HL-60 (cell line): Measurements from ENCODE around the gene SLC66A3.

Experiments
- DNase-seq, 2 experiments: peaks; one replicate each; pipeline ENCODE4 v3.0.0-alpha.2; 2010 to 2020; ENCODE audit warnings: low read depth in 1 of 2, low spot score in 1 of 2
- H3K27ac ChIP-seq: fragments of 250-450 bp; sonication (Bioruptor Pico); replicated peaks from 2 replicates; pipeline ENCODE4 v1.5.1; 2020; ENCODE audit warnings: mild to moderate bottlenecking, moderate library complexity
- H3K27me3 ChIP-seq: fragments of 250-450 bp; sonication (Bioruptor Pico); 2 replicates; pipeline ENCODE4 v1.5.1; 2021; ENCODE audit warnings: mild to moderate bottlenecking, moderate library complexity; ENCODE audit not compliant: insufficient read depth, poor library complexity, severe bottlenecking
- H3K4me3 ChIP-seq: replicated peaks from 2 replicates; pipeline ENCODE4 v1.5.1; 2011; ENCODE audit warnings: mild to moderate bottlenecking, control low read depth, low read length; ENCODE audit not compliant: insufficient read depth
- GABPA ChIP-seq: IDR thresholded peaks from 2 replicates; pipeline ENCODE4 v1.6.1; 2012; ENCODE audit warnings: low read depth
- POLR2AphosphoS5 ChIP-seq: IDR thresholded peaks from 2 replicates; pipeline ENCODE4 v1.6.1; 2012; ENCODE audit warnings: low read depth
- REST ChIP-seq: IDR thresholded peaks from 2 replicates; pipeline ENCODE4 v1.6.1; 2012; ENCODE audit warnings: low read depth; ENCODE audit not compliant: insufficient replicate concordance
- SPI1 ChIP-seq: IDR thresholded peaks from 2 replicates; pipeline ENCODE4 v1.6.1; 2012; ENCODE audit warnings: low read depth, mild to moderate bottlenecking, borderline replicate concordance
- TF ChIP-seq, protein P1 (sequence below): IDR thresholded peaks from one replicate; pipeline ENCODE4 v1.5.1; 2011; ENCODE audit warnings: low read length, control low read depth, inconsistent platforms; ENCODE audit not compliant: insufficient read depth

The SLC66A3 gene

DNA sequence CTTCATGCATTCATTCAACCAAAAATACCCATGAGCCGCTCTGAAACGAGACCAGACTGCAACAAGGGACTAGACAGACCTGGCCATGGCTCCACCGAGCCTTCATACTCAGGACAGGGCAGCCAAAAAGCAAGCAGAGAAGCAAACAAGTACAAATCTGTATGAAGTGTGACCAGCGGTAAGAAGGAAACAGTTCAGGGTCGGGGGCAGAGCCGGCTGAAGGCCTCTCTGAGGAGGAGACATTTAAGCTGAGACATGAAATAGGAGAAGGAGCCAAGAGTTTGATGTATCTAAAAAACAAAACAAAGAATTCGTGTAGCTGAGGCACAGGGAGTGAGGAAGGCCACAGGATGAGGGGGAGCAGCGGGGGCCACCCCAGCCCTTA, 21.3 kb upstream of the SLC66A3 start:
- Histone ChIP-seq H3K27ac (no peak overlapping the region), H3K27me3 (peaks cover 3% of the 10 kb centered on the region), H3K4me3 (no peak overlapping the region)
- no peak for DNase-seq
- TF ChIP-seq SPI1 (no peak), POLR2AphosphoS5 (no peak), REST (no peak), GABPA (no peak)
- TF ChIP-seq, protein P1, sequence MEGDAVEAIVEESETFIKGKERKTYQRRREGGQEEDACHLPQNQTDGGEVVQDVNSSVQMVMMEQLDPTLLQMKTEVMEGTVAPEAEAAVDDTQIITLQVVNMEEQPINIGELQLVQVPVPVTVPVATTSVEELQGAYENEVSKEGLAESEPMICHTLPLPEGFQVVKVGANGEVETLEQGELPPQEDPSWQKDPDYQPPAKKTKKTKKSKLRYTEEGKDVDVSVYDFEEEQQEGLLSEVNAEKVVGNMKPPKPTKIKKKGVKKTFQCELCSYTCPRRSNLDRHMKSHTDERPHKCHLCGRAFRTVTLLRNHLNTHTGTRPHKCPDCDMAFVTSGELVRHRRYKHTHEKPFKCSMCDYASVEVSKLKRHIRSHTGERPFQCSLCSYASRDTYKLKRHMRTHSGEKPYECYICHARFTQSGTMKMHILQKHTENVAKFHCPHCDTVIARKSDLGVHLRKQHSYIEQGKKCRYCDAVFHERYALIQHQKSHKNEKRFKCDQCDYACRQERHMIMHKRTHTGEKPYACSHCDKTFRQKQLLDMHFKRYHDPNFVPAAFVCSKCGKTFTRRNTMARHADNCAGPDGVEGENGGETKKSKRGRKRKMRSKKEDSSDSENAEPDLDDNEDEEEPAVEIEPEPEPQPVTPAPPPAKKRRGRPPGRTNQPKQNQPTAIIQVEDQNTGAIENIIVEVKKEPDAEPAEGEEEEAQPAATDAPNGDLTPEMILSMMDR: no peak

- Histone ChIP-seq H3K4me3 (no peak overlapping the region), H3K27me3 (peaks cover 3% of the 10 kb centered on the region), H3K27ac (no peak overlapping the region)
- DNase-seq: no peak
- TF ChIP-seq POLR2AphosphoS5 (no peak), REST (no peak), GABPA (no peak), SPI1 (no peak)
- TF ChIP-seq, protein P1: no peak
Measured at GRCh38 chr2:11134349-11134748, 20.9 kb upstream of the SLC66A3 start.

DNA sequence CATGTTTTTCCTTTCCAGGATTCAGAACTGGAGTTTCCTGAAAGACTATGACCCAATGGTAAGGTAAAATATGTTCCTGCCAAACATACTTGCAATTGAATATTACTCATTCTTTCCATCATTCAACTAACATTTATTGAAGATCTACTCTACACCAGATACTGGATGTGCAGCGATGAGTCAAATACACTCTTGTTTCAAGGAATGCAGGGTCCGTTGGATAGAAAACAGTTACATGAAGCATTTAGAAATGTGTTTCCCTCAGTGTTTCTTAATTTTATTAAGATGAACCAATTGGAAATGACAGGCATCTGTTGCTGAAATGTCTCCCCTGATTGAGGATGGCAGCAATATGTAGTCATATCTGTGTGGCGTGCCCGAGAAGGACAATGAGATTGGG, 14.8 kb upstream of the SLC66A3 start:
- TF ChIP-seq SPI1 (no peak), POLR2AphosphoS5 (no peak), REST (no peak), GABPA (no peak)
- TF ChIP-seq, protein P1: no peak
- no peak for DNase-seq
- H3K27ac ChIP-seq: no peak overlapping the region
- H3K27me3 ChIP-seq: no peaks in the 10 kb centered on the region
- H3K4me3 ChIP-seq: no peak overlapping the region
